ENCODE data around the gene HUS1B.

The HUS1B gene

GRCh38 chr6:621931-622330 is 35.0 kb downstream of the HUS1B start:
- DNase-seq (ENCODE audit: extremely low read depth, low read depth): no peak
- no peak for TF ChIP-seq CTCF (IDR thresholded peaks at IDR 0.05; ENCODE audit: low read depth, low read length)

GRCh38 chr6:620950-621349 is 36.0 kb downstream of the HUS1B start:
- DNase-seq (ENCODE audit: extremely low read depth, low read depth): no peak
- no peak for TF ChIP-seq CTCF (IDR thresholded peaks at IDR 0.05; ENCODE audit: low read depth, low read length)

GRCh38 chr6:620166-620565 is 36.7 kb downstream of the HUS1B start:
- no peak for DNase-seq (ENCODE audit: extremely low read depth, low read depth)
- no peak for TF ChIP-seq CTCF (IDR thresholded peaks at IDR 0.05; ENCODE audit: low read depth, low read length)

GRCh38 chr6:617456-618100 is 39.3 kb downstream of the HUS1B start:
- DNase-seq (ENCODE audit: extremely low read depth, low read depth): no peak
- TF ChIP-seq CTCF (IDR thresholded peaks at IDR 0.05; ENCODE audit: low read depth, low read length): no peak

- TF ChIP-seq CTCF (IDR thresholded peaks at IDR 0.05; ENCODE audit: low read depth, low read length): no peak
- no peak for DNase-seq (ENCODE audit: extremely low read depth, low read depth)
Measured at GRCh38 chr6:613981-614380, 42.9 kb downstream of the HUS1B start.

GRCh38 chr6:611928-612327 is 45.0 kb downstream of the HUS1B start:
- no peak for TF ChIP-seq CTCF (IDR thresholded peaks at IDR 0.05; ENCODE audit: low read depth, low read length)
- no peak for DNase-seq (ENCODE audit: extremely low read depth, low read depth)

- no peak for TF ChIP-seq CTCF (IDR thresholded peaks at IDR 0.05; ENCODE audit: low read depth, low read length)
- no peak for DNase-seq (ENCODE audit: extremely low read depth, low read depth)
Measured at GRCh38 chr6:610882-611281, 46.0 kb downstream of the HUS1B start.
